Measurements from ENCODE around the gene EBLN1.
A peak's percentile ranks its signal among the peaks of the same experiment; 100 is the strongest.

The EBLN1 gene

GRCh38 chr10:22217842-22218241 is at the start of gene EBLN1:
EBLN1 (minus strand) TSS chr10:22218015; CDS start chr10:22209983, 8,032 bp downstream.
- DNase-seq (ENCODE audit: low read depth in 2 of 2): no peak

GRCh38 chr10:22265839-22266537 is 48.2 kb upstream of the EBLN1 start:
- no peak for DNase-seq (ENCODE audit: low read depth in 2 of 2)

GRCh38 chr10:22263106-22263505 is 45.3 kb upstream of the EBLN1 start:
- DNase-seq (ENCODE audit: low read depth in 2 of 2): no peak

- no peak for DNase-seq (ENCODE audit: low read depth in 2 of 2)
Observed at GRCh38 chr10:22259280-22259679, 41.5 kb upstream of the EBLN1 start.

- no peak for DNase-seq (ENCODE audit: low read depth in 2 of 2)
Observed at GRCh38 chr10:22258471-22258870, 40.7 kb upstream of the EBLN1 start.

- peak in 1 of 2 donors; percentile 8 for DNase-seq (ENCODE audit: low read depth in 2 of 2)
Observed at GRCh38 chr10:22253580-22253882, 35.7 kb upstream of the EBLN1 start.

- peak; percentile 12 to 14 for DNase-seq (ENCODE audit: low read depth in 2 of 2)
Observed at GRCh38 chr10:22252801-22253579, 35.2 kb upstream of the EBLN1 start.

GRCh38 chr10:22252224-22252800 is 34.5 kb upstream of the EBLN1 start:
- DNase-seq (ENCODE audit: low read depth in 2 of 2): peak; percentile 8 to 15

- peak; percentile 17 to 57 for DNase-seq (ENCODE audit: low read depth in 2 of 2)
Observed at GRCh38 chr10:22251751-22252223, 34.0 kb upstream of the EBLN1 start.

GRCh38 chr10:22250897-22251660 is 33.3 kb upstream of the EBLN1 start:
- DNase-seq (ENCODE audit: low read depth in 2 of 2): no peak

GRCh38 chr10:22247636-22248035 is 29.8 kb upstream of the EBLN1 start:
- DNase-seq (ENCODE audit: low read depth in 2 of 2): no peak

- DNase-seq (ENCODE audit: low read depth in 2 of 2): peak in 1 of 2 donors; percentile 7
Observed at GRCh38 chr10:22246680-22247391, 29.0 kb upstream of the EBLN1 start.

- DNase-seq (ENCODE audit: low read depth in 2 of 2): no peak
Observed at GRCh38 chr10:22245567-22245966, 27.8 kb upstream of the EBLN1 start.

- no peak for DNase-seq (ENCODE audit: low read depth in 2 of 2)
Observed at GRCh38 chr10:22244855-22245254, 27.0 kb upstream of the EBLN1 start.

- no peak for DNase-seq (ENCODE audit: low read depth in 2 of 2)
Observed at GRCh38 chr10:22244001-22244400, 26.2 kb upstream of the EBLN1 start.

GRCh38 chr10:22243321-22243720 is 25.5 kb upstream of the EBLN1 start:
- DNase-seq (ENCODE audit: low read depth in 2 of 2): no peak

GRCh38 chr10:22231260-22231659 is 13.4 kb upstream of the EBLN1 start:
- no peak for DNase-seq (ENCODE audit: low read depth in 2 of 2)

GRCh38 chr10:22230158-22230833 is 12.5 kb upstream of the EBLN1 start:
- DNase-seq (ENCODE audit: low read depth in 2 of 2): no peak

GRCh38 chr10:22229802-22230157 is 12.0 kb upstream of the EBLN1 start:
- DNase-seq (ENCODE audit: low read depth in 2 of 2): no peak

- DNase-seq (ENCODE audit: low read depth in 2 of 2): peak; percentile 63 to 71
Observed at GRCh38 chr10:22228943-22229801, 11.4 kb upstream of the EBLN1 start.

Measured in stimulated activated CD8-positive, alpha-beta memory T cell treated with anti-CD3 and anti-CD28 coated beads, Interleukin-2, amount 100 ng/mL, for 1 hour (primary cell).